Dermis lymphatic vessel endothelial cell (primary cell): Measurements from ENCODE around the gene CCDC196. TPM values are rescaled to one million over a fixed set of nuclear protein-coding genes. Genes with fewer than 3 reads are reported as not detected.

Experiments
- total RNA-seq: library from RNA; depleted of rRNA; stranded (reverse); fragments of >200 nt; gene quantifications from 2 replicates; pipeline ENCODE4 v1.2.1, GENCODE V29; 2014

CCDC196 gene
- total RNA-seq, result not detected in 2 replicates

GRCh38 chr14:66485910-66486421, at the start of gene CCDC196:
CCDC196 (plus strand) TSS chr14:66486371; CDS start chr14:66486503, 132 bp downstream.

GRCh38 chr14:66507722-66508546, 21.8 kb downstream of the CCDC196 start, which contains the start of gene GPHN:
GPHN (plus strand) TSS chr14:66508147.

Other genes with a start within 250 kb of the CCDC196 start
- 12.8 and 17.1 TPM in 2 replicates for gene GPHN, start 21.8 kb downstream of the CCDC196 start, total RNA-seq